ENCODE measurements around the gene ABHD1. TPM values are rescaled to one million over a fixed set of nuclear protein-coding genes. Genes with fewer than 3 reads are reported as not detected.
"Not testable (repeated sequence)": the region's sequence is repeated elsewhere in the genome, so short reads cannot be mapped to it uniquely, and the experiment has no call there.

ABHD1 gene
- total RNA-seq, 2 donors from 2014 or later: 0.29 to 1.0 TPM

GRCh38 chr2:27109083-27109482 is 14.5 kb upstream of the ABHD1 start:
- Histone ChIP-seq H3K9me3 (ENCODE audit: control insufficient read depth, low read length) (no peaks in the 10 kb centered on the region), H3K4me1 (ENCODE audit: control insufficient read depth, insufficient read depth, low read length) (no peaks in the 10 kb centered on the region), H3K36me3 (ENCODE audit: control insufficient read depth, insufficient read depth, low read length) (no peaks in the 10 kb centered on the region), H3K9ac (ENCODE audit: extremely low read depth, low read length, poor library complexity, severe bottlenecking) (no peak overlapping the region), H3K27ac (ENCODE audit: low read depth, low read length) (no peak overlapping the region), H3K27me3 (ENCODE audit: control insufficient read depth, insufficient read depth, low read length, poor library complexity, severe bottlenecking) (peaks cover 6% of the 10 kb centered on the region), H3K4me3 (ENCODE audit: low read length) (no peak overlapping the region)
- TF ChIP-seq, protein P1, sequence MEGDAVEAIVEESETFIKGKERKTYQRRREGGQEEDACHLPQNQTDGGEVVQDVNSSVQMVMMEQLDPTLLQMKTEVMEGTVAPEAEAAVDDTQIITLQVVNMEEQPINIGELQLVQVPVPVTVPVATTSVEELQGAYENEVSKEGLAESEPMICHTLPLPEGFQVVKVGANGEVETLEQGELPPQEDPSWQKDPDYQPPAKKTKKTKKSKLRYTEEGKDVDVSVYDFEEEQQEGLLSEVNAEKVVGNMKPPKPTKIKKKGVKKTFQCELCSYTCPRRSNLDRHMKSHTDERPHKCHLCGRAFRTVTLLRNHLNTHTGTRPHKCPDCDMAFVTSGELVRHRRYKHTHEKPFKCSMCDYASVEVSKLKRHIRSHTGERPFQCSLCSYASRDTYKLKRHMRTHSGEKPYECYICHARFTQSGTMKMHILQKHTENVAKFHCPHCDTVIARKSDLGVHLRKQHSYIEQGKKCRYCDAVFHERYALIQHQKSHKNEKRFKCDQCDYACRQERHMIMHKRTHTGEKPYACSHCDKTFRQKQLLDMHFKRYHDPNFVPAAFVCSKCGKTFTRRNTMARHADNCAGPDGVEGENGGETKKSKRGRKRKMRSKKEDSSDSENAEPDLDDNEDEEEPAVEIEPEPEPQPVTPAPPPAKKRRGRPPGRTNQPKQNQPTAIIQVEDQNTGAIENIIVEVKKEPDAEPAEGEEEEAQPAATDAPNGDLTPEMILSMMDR (conservative IDR thresholded peaks at IDR 0.05): no peak
- H3K27me3 Mint-ChIP-seq (ENCODE audit: insufficient read depth): peaks cover 8% of the 10 kb centered on the region
- WGBS, 2 experiments (ENCODE audit: insufficient coverage in 1 of 2, insufficient read length in 1 of 2): 90 to 91% methylated on average over 3 of the region's 3 CpGs
- H3K4me1 Mint-ChIP-seq: no peaks in the 10 kb centered on the region
- no peak overlapping the region for H3K4me3 Mint-ChIP-seq
- no peak for DNase-seq
- no peaks in the 10 kb centered on the region for H3K36me3 Mint-ChIP-seq (ENCODE audit: low read depth)
- H3K27ac Mint-ChIP-seq: no peak overlapping the region
- no peaks in the 10 kb centered on the region for H3K9me3 Mint-ChIP-seq

- H3K4me1 Mint-ChIP-seq; H3K9me3 Mint-ChIP-seq; H3K36me3 ChIP-seq (ENCODE audit: control insufficient read depth, insufficient read depth, low read length); H3K4me3 ChIP-seq (ENCODE audit: low read length); DNase-seq; H3K9ac ChIP-seq (ENCODE audit: extremely low read depth, low read length, poor library complexity, severe bottlenecking); H3K9me3 ChIP-seq (ENCODE audit: control insufficient read depth, low read length); H3K27ac ChIP-seq (ENCODE audit: low read depth, low read length); H3K27ac Mint-ChIP-seq; H3K36me3 Mint-ChIP-seq (ENCODE audit: low read depth); H3K27me3 ChIP-seq (ENCODE audit: control insufficient read depth, insufficient read depth, low read length, poor library complexity, severe bottlenecking); H3K4me1 ChIP-seq (ENCODE audit: control insufficient read depth, insufficient read depth, low read length); H3K4me3 Mint-ChIP-seq: not testable (repeated sequence)
- peaks cover 14% of the 10 kb centered on the region for H3K27me3 Mint-ChIP-seq (ENCODE audit: insufficient read depth)
- WGBS, 2 experiments (ENCODE audit: insufficient coverage in 1 of 2, insufficient read length in 1 of 2): 93 to 96% methylated on average over 19 to 24 of the region's 24 CpGs
Observed at GRCh38 chr2:27110603-27111352, 12.8 kb upstream of the ABHD1 start.

DNA sequence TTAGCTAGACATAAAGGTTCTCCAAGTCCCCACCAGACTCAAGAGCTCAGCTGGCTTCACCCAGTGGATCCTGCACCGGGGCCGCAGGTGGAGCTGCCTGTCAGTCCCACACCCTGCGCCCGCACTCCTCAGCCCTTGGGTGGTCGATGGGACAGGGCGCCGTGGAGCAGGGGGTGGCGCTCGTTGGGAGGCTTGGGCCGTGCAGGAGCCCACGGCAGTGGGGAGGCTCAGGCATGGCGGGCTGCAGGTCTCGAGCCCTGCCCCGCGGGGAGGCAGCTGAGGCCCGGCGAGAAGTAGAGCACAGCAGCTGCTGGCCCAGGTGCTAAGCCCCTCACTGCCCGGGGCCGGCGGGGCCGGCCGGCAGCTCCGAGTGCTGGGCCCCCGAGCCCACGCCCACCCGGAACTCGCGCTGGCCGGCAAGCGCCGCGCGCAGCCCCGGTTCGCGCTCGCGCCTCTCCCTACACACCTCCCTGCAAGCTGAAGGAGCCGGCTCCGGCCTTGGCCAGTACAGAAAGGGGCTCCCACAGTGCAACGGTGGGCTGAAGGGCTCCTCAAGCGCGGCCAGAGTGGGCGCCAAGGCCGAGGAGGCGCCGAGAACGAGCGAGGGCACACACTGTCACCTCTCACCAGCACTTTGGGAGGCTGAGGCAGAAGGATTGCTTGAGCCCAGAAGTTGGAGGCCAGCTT is 12.1 kb upstream of the ABHD1 start:
- not testable (repeated sequence) for H3K9ac ChIP-seq (ENCODE audit: extremely low read depth, low read length, poor library complexity, severe bottlenecking); DNase-seq; H3K36me3 Mint-ChIP-seq (ENCODE audit: low read depth); H3K4me1 Mint-ChIP-seq; H3K9me3 ChIP-seq (ENCODE audit: control insufficient read depth, low read length); H3K4me3 Mint-ChIP-seq; H3K4me3 ChIP-seq (ENCODE audit: low read length); H3K27ac Mint-ChIP-seq; H3K4me1 ChIP-seq (ENCODE audit: control insufficient read depth, insufficient read depth, low read length); H3K36me3 ChIP-seq (ENCODE audit: control insufficient read depth, insufficient read depth, low read length); H3K27ac ChIP-seq (ENCODE audit: low read depth, low read length); H3K27me3 ChIP-seq (ENCODE audit: control insufficient read depth, insufficient read depth, low read length, poor library complexity, severe bottlenecking); H3K9me3 Mint-ChIP-seq
- WGBS, 2 experiments (ENCODE audit: insufficient coverage in 1 of 2, insufficient read length in 1 of 2): 95 to 97% methylated on average over 12 to 49 of the region's 49 CpGs
- H3K27me3 Mint-ChIP-seq (ENCODE audit: insufficient read depth): peaks cover 14% of the 10 kb centered on the region

GRCh38 chr2:27115519-27115918 is 8.1 kb upstream of the ABHD1 start:
- 79 to 87% methylated on average over 1 to 2 of the region's 2 CpGs for WGBS, 2 experiments (ENCODE audit: insufficient coverage in 1 of 2, insufficient read length in 1 of 2)
- Mint-ChIP-seq H3K9me3 (no peaks in the 10 kb centered on the region), H3K4me3 (no peak overlapping the region), H3K4me1 (peaks cover 4% of the 10 kb centered on the region), H3K36me3 (ENCODE audit: low read depth) (no peaks in the 10 kb centered on the region), H3K27ac (no peak overlapping the region), H3K27me3 (ENCODE audit: insufficient read depth) (peaks cover 48% of the 10 kb centered on the region)
- no peak overlapping the region for H3K9ac ChIP-seq (ENCODE audit: extremely low read depth, low read length, poor library complexity, severe bottlenecking)
- H3K27ac ChIP-seq (ENCODE audit: low read depth, low read length): no peak overlapping the region
- H3K9me3 ChIP-seq (ENCODE audit: control insufficient read depth, low read length): no peaks in the 10 kb centered on the region
- TF ChIP-seq, protein P1 (conservative IDR thresholded peaks at IDR 0.05): no peak
- no peaks in the 10 kb centered on the region for H3K4me1 ChIP-seq (ENCODE audit: control insufficient read depth, insufficient read depth, low read length)
- H3K27me3 ChIP-seq (ENCODE audit: control insufficient read depth, insufficient read depth, low read length, poor library complexity, severe bottlenecking): peaks cover 37% of the 10 kb centered on the region
- no peak for DNase-seq
- H3K36me3 ChIP-seq (ENCODE audit: control insufficient read depth, insufficient read depth, low read length): no peaks in the 10 kb centered on the region
- H3K4me3 ChIP-seq (ENCODE audit: low read length): no peak overlapping the region

All from endodermal cell (in vitro differentiated cells).